CD4-positive, alpha-beta T cell treated with Interleukin-15 for 1 hour (primary cell): ENCODE data around the gene MED10.

Experiments
- DNase-seq: peaks from one replicate; pipeline ENCODE4 v3.0.0-alpha.2; 2020

The MED10 gene

DNA sequence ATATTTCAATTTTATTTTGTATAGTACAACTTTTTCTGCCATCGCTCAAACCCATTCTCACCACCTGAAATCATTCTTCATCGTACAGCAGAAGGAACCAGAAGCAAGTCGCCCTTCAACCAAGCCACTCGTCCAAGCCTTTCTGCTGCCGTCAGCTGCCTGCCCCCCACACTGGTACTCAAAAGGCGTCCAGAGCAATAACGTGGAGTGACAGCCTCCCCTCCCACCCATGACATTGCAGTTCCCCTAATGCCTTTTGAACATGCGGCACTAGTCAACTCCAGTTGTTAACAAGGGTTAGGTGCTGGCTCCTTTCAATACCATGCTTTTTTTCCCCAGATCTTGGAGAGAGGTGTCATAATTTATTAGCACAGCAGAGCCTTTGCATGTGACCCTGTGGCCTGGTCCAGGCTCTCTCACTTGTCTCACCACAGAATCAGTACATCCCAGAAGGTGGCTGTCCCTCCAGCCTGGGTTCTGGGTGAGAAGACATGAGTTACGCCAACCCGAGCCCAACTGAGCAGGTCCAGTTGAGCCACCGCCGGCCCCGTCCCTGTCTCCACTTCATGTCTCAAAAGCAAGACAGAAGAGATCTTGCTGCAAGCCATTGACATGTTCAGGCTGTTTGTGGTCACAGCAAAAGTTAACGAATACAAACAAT, 20.4 kb upstream of the MED10 start:
- DNase-seq: no peak

DNA sequence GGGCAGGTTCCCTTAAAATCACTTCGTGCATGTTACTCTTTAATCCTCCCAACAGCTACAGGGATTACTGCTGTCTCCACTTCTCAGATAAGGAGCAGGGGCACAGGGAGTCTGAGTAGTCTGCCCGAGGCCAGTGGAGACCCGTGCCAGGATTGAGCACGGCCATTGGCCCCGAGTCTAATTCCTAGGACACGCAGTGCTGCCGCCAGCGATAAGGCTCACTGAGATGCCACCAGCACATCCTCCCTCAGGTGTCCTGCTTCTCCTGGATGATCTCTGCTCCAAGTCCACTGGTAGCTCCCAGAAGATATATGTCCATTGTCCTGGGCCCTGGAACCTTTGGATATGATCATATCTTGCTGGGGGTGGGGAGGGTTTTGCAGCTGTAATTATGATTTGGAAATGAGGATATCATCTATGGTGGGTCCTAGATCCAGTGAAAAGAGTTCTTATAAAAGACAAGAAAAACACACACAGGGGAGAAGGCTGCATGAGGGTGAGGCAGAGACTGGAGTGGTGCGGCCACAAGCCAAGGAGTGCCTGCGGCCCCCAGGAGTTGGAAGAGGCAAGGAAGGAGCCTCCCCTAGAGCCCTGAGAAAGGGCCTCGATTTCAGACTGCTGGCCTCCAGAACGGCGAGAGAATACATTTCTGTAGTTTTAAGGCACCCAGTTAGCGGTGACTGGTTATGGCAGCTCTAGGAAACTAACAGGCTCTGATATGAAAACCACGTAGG, 19.4 kb upstream of the MED10 start:
- no peak for DNase-seq

DNA sequence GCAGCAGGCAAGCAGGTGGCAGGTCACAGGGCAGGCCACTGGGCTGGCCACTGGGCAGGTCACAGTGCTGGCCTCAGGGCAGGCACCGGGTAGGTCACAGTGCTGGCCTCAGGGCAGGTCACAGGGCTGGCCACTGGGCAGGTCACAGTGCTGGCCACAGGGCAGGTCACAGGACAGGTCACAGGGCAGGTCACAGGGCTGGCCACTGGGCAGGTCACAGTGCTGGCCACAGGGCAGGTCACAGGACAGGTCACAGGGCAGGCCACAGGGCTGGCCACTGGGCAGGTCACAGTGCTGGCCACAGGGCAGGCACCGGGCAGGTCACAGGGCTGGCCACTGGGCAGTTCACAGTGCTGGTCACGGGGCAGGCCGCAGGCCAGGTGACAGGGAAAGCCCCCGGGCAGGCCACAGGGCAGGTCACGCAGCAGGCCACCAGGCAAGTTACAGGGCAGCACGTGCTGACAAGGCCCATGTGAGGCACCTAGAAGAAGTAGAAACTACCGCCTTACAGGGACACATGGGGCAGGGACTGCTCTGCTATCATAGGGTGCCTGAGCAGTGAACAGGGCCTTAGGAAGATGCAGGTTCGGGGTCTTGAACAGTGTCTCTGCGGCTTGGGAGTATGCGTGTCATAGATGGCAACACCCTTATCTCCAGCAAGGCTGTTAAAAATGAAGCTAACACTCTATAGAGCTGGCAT, 18.6 kb upstream of the MED10 start:
- DNase-seq: no peak

DNA sequence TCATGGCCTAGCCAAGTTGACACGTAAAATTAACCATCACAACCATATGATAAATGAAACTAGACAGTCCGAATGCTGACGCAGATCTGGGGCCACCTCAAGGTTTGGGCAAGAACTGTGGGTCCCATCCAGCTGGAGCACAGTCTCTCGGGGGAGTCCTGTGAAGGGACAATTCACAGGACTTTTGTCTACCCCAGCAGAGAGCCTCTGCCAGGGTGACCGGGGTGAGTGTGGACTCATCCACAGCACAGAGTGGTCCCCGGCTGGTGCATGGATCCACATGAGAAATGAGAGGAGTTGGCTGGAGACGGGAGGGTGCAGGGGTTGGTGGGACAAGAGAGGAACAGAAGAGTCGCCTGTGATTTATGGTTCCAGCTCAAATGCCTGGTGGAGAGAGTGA, 17.7 kb upstream of the MED10 start:
- no peak for DNase-seq

DNA sequence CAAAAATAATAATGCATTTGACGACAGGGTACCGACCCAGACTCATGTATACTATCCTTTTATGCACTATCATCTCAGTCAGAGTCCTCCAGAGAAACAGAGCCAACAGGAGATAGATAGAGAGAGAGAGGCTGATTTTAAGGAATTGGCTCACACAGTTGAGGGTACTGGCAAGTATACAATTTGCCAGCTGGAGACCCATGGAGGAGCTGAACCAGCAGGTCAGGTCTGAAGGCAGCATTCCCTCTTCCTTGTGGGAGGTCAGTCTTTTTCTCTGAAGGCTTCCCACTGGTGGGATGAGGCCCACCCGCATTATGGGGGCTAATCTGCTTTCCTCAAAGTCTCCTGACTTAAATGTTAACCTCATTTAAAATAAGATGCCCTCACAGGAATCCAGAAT, 17.3 kb upstream of the MED10 start:
- no peak for DNase-seq

DNA sequence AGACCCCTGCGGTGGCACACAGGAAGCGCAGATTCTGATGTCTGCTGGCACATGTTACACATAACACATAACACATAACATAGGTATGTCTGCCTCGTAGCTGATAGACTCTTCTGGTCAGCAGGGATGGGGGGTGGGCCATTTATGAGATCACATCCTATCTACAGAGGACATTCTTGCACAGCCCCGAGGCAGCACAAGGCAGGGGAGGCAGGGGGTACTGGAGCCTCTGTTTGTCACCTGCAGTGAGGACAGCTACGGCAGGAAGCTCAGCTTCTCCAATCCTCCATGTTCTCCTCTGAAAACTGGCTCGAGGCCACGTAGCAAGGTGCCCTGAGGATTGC, 16.7 kb upstream of the MED10 start:
- DNase-seq: no peak

DNA sequence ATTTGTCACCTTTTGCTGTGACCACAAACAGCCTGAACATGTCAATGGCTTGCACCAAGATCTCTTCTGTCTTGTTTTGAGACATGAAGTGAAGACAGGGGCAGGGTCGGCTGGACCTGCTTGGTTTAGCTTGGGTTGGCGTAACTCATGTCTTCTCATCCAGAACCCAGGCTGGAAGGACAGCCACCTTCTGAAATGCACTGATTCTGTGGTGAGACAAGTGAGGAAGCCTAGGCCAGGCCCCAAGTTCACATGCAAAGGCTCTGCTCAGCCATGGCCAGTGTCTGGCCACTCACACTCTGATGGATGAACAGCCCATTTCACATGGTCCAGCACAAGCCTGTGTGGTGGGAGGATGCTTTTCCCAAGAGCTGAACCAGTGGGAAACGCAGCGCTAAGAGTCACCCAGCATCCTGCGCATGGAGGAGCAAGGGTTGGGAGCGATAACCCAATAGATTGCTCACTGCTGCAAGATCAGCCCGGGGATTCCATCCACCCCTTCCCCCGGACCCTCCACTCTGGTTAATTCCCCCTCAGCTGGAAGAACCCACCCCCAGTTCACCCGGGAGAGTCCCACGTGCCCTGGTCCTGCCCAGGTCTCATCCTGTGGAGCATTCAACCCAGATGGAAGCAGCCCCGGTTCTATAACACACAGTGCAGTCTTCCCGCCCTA, 16.2 kb upstream of the MED10 start:
- no peak for DNase-seq

DNA sequence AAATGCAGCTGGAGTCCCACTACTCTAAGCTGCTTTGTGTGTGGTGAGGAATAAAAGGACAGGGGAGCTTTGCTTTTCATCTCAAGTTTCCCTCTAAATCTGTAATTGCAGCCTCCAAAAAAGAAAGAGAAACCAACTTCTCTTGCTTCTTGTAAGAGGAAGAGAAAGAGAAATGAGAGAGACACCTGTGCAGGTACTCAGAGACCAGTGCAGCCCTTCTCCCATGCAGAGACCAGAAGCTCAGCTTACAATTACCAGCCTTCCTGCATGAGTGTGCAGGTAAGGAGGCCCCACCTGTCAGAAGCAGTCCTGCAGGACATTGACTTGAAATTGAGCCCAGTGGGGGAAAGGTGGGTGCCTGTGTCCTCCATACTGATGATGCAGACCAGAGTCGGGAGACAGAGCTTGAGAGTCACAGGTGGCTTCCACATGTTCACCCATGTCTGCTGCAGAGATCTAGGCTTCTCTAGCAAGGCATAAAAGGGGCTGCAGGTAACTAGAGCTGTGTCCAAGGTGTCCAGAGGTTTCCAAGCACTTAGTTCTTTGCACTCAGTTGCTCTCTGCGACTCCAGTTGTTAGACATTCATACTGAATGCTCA, 15.3 kb upstream of the MED10 start:
- no peak for DNase-seq

DNA sequence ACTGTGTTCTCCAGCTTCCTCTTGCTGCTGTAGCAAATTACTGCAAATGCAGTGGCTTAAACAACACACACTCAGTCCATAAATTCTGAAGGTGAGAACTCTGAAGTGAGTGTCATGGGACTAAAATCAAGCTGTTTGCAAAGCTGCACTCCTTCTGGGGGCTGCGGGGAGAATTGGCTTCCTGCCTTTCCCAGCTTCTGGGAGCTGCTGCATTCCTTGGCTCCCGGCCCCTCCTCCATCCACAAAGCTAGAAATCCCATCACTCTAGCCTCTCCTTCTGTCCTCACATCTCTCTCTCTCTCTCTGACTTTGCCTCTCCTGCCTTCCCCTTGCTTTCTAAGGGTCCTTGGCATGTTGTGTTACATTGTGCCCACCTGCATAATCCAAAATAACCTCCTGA, 14.2 kb upstream of the MED10 start:
- no peak for DNase-seq

DNA sequence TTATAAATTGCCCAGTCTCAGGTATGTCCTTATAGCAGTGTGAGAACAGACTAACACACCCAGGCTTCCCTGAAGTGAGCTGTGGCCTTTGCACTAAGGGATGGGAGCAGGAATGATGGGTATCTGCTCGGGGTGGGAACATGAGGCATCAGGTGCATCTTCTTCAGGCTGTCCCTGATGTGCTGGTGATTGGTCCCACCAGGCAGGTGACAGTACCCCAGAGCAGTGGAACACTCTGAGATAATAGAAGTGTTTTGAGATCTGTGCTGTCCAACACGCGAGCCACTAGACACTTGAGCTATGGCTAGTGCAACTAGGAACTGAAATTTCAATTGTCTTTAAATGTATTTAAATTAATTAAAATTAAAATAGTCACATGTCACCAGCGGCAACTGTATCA, 12.8 kb upstream of the MED10 start:
- no peak for DNase-seq

DNA sequence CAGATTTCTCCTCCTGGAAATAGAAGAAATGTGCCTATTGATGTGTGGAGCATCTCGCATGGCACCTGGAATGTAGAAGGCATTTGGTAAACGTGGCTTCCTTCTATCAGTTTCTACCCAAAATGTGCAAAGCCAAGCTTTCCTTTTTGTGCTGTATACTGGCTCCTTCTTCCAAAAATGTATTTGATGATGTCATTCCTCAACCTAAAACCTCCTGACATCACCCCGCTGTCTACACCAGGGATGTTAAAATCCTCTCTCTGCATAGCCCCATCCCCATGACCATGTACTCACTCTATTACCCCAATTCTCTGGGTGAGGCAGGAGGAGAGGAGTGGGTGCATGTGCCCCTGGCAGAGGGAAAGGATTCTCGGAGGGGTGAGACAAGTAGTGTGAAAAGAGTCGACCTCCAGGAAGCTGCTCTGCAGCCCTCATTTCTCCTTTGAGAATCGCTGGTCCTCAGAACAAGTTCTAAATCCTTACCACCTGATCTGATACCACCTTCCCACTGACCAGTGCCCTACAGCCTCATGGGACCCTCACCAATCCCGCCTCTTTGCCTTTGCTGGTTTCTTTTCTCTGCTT, 11.7 kb upstream of the MED10 start:
- DNase-seq: no peak

DNA sequence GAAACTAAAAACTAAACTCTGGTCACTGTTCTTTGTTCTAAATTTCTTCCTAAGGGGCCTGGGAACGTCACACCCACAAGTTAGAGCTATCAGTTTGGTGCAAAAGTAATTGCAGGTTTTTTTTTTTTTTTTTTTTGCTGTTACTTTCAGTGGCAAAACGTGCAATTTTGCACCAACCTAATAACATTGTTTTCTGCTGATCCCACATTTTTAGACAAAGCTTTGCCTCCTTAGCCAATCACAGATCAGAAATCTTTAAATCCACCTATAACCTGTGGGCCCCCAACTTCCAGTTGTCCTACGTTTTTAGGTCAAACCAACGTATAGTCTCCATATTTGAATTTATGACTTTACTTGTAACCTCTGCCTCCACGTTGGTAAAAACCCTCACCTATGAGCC, 11.1 kb upstream of the MED10 start:
- DNase-seq: no peak

DNA sequence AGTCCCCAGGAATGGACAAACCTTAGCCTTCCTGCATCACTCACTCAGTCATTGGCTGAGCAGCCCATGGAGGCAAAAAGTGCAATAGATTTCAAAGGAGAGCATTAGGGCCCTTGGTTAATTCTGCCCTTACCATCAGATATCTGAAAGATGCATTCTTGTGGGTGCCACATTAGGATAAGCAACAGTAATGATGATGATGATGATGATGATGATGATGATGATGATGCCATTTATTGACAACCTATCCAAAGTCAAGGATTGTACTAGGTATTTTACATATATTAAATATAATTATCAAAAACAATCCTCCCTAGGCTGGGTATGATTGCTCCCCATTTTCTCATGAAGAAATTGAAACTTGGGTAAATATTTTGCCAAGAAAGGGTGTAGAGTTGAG, 9.6 kb upstream of the MED10 start:
- no peak for DNase-seq

DNA sequence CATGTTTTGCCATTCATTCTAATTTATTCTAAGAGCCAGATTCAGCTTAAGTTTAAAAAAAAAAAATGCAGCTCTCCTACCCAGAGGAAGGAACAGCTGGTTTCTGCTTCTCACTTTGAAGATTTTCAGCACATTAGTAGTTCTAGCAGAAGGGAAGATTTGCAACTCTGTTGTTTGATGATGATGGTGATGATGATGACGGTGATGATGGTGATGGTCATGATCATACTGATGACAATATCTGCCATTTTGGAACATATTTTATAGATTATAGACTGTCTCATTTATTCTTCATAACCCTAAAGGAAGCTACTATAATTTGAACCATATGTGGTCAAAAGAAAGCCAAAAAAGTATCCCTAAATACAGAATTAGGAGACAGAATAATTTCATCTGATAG, 7.9 kb upstream of the MED10 start:
- DNase-seq: no peak

DNA sequence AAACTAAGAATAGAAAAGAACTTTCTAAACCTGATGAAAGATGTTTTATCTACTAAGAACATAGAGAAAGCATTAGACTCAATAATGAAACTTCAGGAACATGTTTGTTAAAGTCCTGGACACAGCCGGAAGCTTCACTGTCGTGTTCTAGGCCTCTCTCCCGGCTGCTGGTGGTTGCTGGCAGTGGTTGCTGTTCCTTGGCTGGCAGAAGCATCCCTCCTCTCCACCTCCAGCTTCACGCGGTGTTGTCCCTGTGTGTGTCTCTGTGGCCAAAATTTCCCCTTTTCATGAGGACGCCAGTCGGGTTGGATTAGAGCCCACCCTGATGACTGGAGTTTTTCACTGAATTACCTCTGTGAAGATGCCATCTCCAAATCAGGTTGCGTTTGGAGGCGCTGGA, 6.5 kb upstream of the MED10 start:
- no peak for DNase-seq

DNA sequence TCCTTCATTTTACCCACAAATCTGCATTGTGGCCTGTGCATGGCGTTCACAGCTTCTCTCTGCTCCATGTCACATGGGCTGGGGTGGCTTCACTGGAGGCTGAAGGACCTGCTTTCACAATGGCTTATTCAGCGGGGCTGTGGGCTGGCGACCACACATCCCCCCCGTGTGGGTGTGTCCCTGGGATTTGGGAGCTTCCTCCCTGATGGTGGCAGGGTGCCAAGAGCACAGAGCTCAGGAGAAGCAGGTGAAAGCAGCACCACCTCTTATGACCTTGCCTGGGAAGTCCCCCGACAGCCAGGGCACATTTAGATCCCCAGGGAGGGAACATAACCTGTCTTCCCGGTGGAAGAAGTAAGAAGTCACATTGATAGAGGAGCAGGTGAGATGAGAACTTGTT, 5.0 kb upstream of the MED10 start:
- DNase-seq: no peak

DNA sequence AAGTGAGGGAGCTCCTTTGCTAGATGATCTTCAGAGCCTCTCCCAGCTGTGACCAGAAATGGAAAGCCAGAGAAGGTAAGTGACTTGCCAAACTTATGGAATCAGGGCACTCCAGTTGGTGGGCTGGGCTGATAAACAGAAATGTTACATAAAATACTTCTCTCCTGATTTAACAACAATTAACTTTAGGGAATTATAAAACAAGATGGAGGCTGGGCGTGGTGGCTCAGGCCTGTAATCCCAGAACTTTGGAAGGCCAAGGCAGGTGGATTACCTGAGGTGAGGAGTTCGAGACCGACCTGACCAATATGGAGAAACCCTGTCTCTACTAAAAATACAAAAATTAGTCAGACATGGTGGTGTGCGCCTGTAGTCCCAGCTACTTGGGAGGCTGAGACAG, 899 bp upstream of the MED10 start:
- DNase-seq: no peak

DNA sequence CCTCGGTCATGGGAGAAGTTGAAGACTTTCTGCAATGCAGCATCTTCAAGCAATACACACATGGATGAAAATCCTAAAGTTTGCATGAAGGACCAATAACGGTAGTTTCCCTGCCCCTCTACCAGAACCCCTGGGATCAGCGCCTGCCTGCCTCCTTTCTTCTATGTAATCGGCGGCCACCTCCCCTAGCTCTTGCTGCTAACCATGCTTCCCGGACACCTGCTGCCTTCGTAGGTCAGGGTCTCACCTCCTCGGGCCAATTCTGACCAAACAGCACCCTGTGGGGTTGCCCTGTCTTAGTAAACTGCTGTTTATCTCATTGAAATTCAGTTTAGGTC, 388 bp upstream of the MED10 start:
- no peak for DNase-seq

DNA sequence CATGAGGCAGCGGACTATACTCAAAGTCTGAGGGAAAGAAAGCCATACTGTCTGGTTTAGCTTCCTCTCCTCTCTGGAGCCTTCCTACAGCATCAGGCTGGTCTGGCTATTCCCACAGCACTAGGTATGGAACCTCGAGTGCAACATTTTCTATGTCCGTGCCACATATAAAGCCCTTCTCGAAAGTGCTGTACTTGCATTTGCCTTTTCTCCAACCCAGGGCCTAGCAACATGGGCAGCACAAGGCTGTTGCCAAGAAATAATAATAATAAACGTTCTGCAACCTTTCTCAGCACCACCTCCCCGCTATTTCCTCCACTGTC, 804 bp downstream of the MED10 start:
- DNase-seq: no peak

DNA sequence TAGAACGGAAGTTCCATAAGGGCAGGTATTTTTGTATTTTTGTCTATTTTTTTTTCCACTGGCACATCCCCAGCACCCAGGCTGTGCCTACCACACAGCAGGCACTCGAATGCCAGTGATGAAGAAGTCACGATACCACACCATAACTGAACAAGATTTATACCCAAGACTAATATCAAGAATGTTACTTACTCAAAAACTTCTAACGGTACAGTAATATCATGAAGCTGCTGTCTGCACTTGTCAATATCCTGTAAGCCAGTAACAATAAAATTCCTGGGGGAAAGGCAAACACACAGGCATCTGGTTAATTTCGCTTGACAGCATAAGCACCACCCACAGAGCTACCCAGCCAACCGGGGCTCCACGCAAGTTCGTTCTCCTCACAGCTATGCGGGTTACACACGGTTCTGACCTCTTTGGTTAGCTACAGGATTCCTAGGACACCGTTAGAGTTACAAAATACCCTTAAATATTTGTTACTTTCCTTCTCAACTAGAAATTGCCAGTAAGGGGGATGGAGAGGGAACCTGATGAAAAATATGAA, 1.3 kb downstream of the MED10 start:
- no peak for DNase-seq

DNA sequence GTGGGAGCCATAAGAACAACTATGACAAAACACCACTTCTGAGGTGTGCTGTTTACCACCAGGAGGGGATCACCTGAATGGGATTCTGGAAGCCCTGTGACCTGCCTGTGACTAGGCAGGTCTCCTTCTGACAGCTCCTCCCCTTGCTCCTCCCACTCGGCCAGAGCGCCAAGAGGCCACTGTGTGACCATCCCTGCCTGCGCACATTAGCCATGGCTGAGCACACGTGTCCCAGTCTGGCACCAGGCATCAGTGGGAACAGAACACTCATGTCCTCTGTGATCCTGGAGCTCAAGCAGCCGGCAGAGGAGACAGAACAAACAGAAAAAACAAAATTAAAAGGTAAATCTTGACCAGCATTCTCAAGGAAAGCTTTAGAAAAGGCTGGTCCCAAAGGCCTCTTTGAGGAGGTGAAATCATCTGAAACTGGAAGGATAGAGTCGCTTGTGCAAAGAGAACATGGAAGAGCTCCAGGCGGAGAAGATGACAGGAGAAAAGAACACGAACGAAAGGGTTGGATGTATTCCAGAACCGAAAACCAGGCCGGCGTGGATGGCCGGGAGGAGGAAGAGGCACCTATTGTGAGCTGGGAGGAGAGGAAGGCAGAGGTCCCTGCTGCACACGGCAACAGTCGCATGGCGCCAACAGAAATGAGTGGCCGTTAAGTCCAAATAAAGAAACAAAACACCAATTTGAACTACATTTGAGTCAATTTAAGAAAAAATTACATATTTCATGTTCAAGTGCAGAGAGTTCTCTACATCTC, 5.1 kb downstream of the MED10 start:
- DNase-seq: no peak
